ENCODE results near the gene CACNA1C. TPM values are rescaled to one million over a fixed set of nuclear protein-coding genes. Genes with fewer than 3 reads are reported as not detected.
A peak's percentile ranks its signal among the peaks of the same experiment; 100 is the strongest.

CACNA1C gene
- total RNA-seq, 1 donor from 2014 or later = 1.3 TPM

- no peak for DNase-seq (ENCODE audit: low read depth)
- no peak for TF ChIP-seq CTCF (IDR thresholded peaks at IDR 0.05; ENCODE audit: insufficient read depth, low read length, poor library complexity, severe bottlenecking)
- Histone ChIP-seq H3K36me3 (ENCODE audit: control insufficient read depth, insufficient read depth, low read length) (no peaks in the 10 kb centered on the region), H3K4me3 (ENCODE audit: low read depth, low read length) (no peak overlapping the region), H3K27me3 (ENCODE audit: control insufficient read depth, insufficient read depth, low read length) (peaks cover 55% of the 10 kb centered on the region)
Measured at GRCh38 chr12:2051700-2052621, 826 bp upstream of the CACNA1C start.

DNA sequence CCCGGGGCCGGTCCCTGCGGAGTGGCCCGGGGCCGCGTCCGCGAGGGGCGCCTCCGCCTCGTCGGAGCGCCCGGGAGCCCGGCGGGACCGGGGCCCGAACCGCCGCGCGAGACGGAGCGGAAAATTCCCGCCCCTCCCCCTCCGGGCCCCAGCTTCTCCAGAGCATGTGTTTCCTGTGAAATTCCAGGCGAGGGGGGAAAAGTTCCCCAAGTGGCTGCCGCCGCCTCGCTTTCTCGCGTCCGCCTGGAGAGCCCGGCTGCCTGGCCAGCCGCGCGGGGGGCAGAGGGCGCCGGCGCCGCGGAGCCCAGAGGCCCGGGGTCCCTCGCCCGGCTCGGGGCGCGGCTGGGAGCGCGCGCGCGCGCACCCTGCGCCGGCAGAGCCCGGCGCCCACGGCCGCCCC is 904 bp downstream of the CACNA1C start:
- Histone ChIP-seq H3K36me3 (ENCODE audit: control insufficient read depth, insufficient read depth, low read length) (no peaks in the 10 kb centered on the region), H3K27me3 (ENCODE audit: control insufficient read depth, insufficient read depth, low read length) (peaks cover 67% of the 10 kb centered on the region), H3K4me3 (ENCODE audit: low read depth, low read length) (no peak overlapping the region)
- no peak for DNase-seq (ENCODE audit: low read depth)
- no peak for TF ChIP-seq CTCF (IDR thresholded peaks at IDR 0.05; ENCODE audit: insufficient read depth, low read length, poor library complexity, severe bottlenecking)

GRCh38 chr12:2054091-2055018 is 1.6 kb downstream of the CACNA1C start:
- Histone ChIP-seq H3K27me3 (ENCODE audit: control insufficient read depth, insufficient read depth, low read length) (peaks cover 73% of the 10 kb centered on the region), H3K36me3 (ENCODE audit: control insufficient read depth, insufficient read depth, low read length) (no peaks in the 10 kb centered on the region), H3K4me3 (ENCODE audit: low read depth, low read length) (no peak overlapping the region)
- no peak for TF ChIP-seq CTCF (IDR thresholded peaks at IDR 0.05; ENCODE audit: insufficient read depth, low read length, poor library complexity, severe bottlenecking)
- DNase-seq (ENCODE audit: low read depth) = no peak

- Histone ChIP-seq H3K36me3 (ENCODE audit: control insufficient read depth, insufficient read depth, low read length) (no peaks in the 10 kb centered on the region), H3K27me3 (ENCODE audit: control insufficient read depth, insufficient read depth, low read length) (peaks cover 59% of the 10 kb centered on the region), H3K4me3 (ENCODE audit: low read depth, low read length) (no peak overlapping the region)
- DNase-seq (ENCODE audit: low read depth) = no peak
- TF ChIP-seq CTCF (IDR thresholded peaks at IDR 0.05; ENCODE audit: insufficient read depth, low read length, poor library complexity, severe bottlenecking) = peak; percentile 77
Measured at GRCh38 chr12:2057041-2057794, 4.4 kb downstream of the CACNA1C start.

DNA sequence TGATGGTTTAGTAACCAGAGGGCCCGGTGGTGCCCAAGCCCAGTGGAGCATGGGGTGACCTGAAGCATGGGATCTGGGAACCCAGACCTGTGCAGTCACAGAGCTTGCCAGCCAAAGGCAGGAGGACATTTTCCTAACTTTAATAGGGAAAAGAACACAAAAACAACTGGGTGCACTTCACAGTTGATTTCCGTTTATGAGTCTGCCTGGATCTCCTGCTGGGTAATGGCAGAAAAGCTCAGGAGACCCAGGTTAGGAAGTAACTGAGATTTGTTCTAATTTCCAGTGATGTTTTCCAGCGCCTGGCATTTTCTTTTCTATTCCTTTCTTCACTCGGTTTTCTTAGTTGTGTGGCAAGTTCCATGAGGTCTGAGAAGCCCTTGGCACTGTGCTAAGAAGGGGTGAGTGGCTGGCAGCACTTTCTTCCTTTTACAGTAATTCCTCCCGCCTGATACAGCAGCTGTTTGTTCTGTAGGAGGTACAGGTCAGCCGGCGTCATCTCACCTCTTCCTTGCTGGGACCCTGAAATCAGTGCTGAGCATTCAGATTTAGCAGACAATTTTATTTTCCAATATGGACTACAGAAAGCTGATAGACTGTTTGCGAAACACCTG is 5.1 kb downstream of the CACNA1C start:
- DNase-seq (ENCODE audit: low read depth) = no peak
- Histone ChIP-seq H3K27me3 (ENCODE audit: control insufficient read depth, insufficient read depth, low read length) (peaks cover 59% of the 10 kb centered on the region), H3K4me3 (ENCODE audit: low read depth, low read length) (no peak overlapping the region), H3K36me3 (ENCODE audit: control insufficient read depth, insufficient read depth, low read length) (no peaks in the 10 kb centered on the region)
- no peak for TF ChIP-seq CTCF (IDR thresholded peaks at IDR 0.05; ENCODE audit: insufficient read depth, low read length, poor library complexity, severe bottlenecking)

Data from kidney epithelial cell (primary cell).